ENCODE measurements around the gene SEC14L5.

DNA sequence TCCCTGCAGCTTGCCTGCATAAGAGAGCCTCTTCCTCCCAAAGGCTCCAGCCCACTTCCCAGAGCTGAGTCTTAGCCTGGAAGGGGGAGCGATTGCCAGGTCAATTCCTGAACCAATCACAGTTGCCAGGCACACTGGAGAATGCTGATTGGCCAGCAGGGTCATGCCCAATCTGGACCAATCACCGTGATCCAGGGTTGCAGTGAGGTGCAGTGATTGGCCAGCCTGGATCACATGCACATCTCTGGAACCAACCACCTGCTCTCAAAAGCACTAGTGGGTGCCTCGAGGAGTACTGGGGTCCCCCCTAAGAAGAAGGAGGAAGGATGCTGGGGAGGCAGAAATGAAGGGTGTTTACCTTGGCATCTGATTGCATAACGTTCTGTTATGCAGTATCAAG is 57.2 kb downstream of the SEC14L5 start:
- TF ChIP-seq, protein P1, sequence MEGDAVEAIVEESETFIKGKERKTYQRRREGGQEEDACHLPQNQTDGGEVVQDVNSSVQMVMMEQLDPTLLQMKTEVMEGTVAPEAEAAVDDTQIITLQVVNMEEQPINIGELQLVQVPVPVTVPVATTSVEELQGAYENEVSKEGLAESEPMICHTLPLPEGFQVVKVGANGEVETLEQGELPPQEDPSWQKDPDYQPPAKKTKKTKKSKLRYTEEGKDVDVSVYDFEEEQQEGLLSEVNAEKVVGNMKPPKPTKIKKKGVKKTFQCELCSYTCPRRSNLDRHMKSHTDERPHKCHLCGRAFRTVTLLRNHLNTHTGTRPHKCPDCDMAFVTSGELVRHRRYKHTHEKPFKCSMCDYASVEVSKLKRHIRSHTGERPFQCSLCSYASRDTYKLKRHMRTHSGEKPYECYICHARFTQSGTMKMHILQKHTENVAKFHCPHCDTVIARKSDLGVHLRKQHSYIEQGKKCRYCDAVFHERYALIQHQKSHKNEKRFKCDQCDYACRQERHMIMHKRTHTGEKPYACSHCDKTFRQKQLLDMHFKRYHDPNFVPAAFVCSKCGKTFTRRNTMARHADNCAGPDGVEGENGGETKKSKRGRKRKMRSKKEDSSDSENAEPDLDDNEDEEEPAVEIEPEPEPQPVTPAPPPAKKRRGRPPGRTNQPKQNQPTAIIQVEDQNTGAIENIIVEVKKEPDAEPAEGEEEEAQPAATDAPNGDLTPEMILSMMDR (IDR thresholded peaks at IDR 0.05; ENCODE audit: poor library complexity): no peak
- no peak for TF ChIP-seq EZH2 (IDR thresholded peaks at IDR 0.05; ENCODE audit: borderline replicate concordance)
